HepG2 (cell line): ENCODE results near the gene OPRM1. TPM values are rescaled to one million over a fixed set of nuclear protein-coding genes. Genes with fewer than 3 reads are reported as not detected.

Experiments
- ATAC-seq: fragments of 200-7000 bp; cut with Tn5 transposase; 3 replicates; pipeline ENCODE4 v1.9.1; 2020; ENCODE audit warnings: mild to moderate bottlenecking, moderate library complexity
- BruUV-seq: library from RNA; stranded (reverse); fragments of 400-500 nt; replicated peaks from 2 replicates; lab custom pipeline; 2021; lab: Mats Ljungman, UMichigan
- CTCF ChIA-PET: fragments of 300-600 bp; formaldehyde crosslinking; extraction: SDS; loops from one replicate; lab custom pipeline; 2021; ENCODE audit warnings: low total read pairs, inconsistent platforms, low intra/inter-chr PET ratio; lab: Yijun Ruan, JAX
- POLR2A ChIA-PET: fragments of 350-600 bp; sonication (Branson Sonifier 250); formaldehyde crosslinking; loops from one replicate; lab custom pipeline; 2020; ENCODE audit warnings: antibody characterized with exemption, inconsistent platforms; lab: Yijun Ruan, JAX
- DNase-seq: peaks from one replicate; pipeline ENCODE4 v3.0.0-alpha.2; 2015; ENCODE audit warnings: low spot score
- FAIRE-seq: peaks from 3 replicates; lab custom pipeline; 2011; peaks lifted over from hg19 to GRCh38; lab: Jason Lieb, UNC
- H2AFZ ChIP-seq: one replicate; pipeline ENCODE4 v1.6.1; 2011; ENCODE audit warnings: low read length, inconsistent platforms
- H3K27ac ChIP-seq: fragments of 300-600 bp; 3 replicates; pipeline ENCODE4 v1.8.0; 2011; ENCODE audit warnings: mixed run types, mild to moderate bottlenecking, mixed read lengths, low read length, inconsistent platforms; ENCODE audit not compliant: insufficient read depth; ENCODE audit errors: extremely low read length
- H3K27me3 ChIP-seq, 2 experiments: fragments of 200-600 bp in 1 of 2; 2 replicates in 1 of 2; 3 replicates in 1 of 2; pipeline versions ENCODE4 v1.6.0 to v1.8.0; 2011; ENCODE audit warnings: low read length in 2 of 2, mild to moderate bottlenecking in 2 of 2, moderate library complexity in 2 of 2, inconsistent platforms in 1 of 2; ENCODE audit not compliant: insufficient read depth in 2 of 2, control insufficient read depth in 1 of 2
- H3K36me3 ChIP-seq, 2 experiments: fragments of 200-600 bp in 1 of 2; replicated peaks in 1 of 2; 2 replicates in 1 of 2; 3 replicates in 1 of 2; pipeline versions ENCODE4 v1.5.1 to v1.8.0; 2011; ENCODE audit warnings: low read length in 2 of 2, inconsistent platforms in 1 of 2; ENCODE audit not compliant: insufficient read depth in 2 of 2, control insufficient read depth in 1 of 2
- H3K4me1 ChIP-seq: 2 replicates; pipeline ENCODE4 v1.5.1; 2012; ENCODE audit warnings: low read length, inconsistent platforms; ENCODE audit not compliant: insufficient read depth
- H3K4me2 ChIP-seq: 2 replicates; pipeline ENCODE4 v1.6.0; 2011; ENCODE audit warnings: low read depth, low read length, inconsistent platforms
- H3K4me3 ChIP-seq, 3 experiments: fragments of 200-600 bp in 1 of 3; sonication (generic), shearing (Covaris generic) in 1 of 3; replicated peaks in 1 of 3; 2 replicates each; pipeline ENCODE4 v1.5.1; 2011 to 2016; ENCODE audit warnings: low read length in 3 of 3, inconsistent platforms in 2 of 3, low read depth in 2 of 3, mild to moderate bottlenecking in 2 of 3, control low read depth in 1 of 3, mixed read lengths in 1 of 3; ENCODE audit not compliant: insufficient read depth in 1 of 3
- H3K79me2 ChIP-seq: one replicate; pipeline ENCODE4 v1.6.1; 2011; ENCODE audit warnings: low read length, inconsistent platforms; ENCODE audit not compliant: insufficient read depth
- H3K9ac ChIP-seq: 2 replicates; pipeline ENCODE4 v1.6.0; 2011; ENCODE audit warnings: mild to moderate bottlenecking, low read depth, low read length, inconsistent platforms; ENCODE audit not compliant: insufficient read depth
- H3K9me3 ChIP-seq: 2 replicates; pipeline ENCODE4 v1.5.1; 2012; ENCODE audit warnings: mild to moderate bottlenecking, low read length
- H4K20me1 ChIP-seq: 2 replicates; pipeline ENCODE4 v1.6.0; 2011; ENCODE audit warnings: inconsistent platforms, mild to moderate bottlenecking, low read length, moderate library complexity; ENCODE audit not compliant: insufficient read depth
- ARNTL ChIP-seq: sonication (generic); formaldehyde crosslinking; IDR thresholded peaks from 2 replicates; pipeline ENCODE4 v1.4.0; 2020; ENCODE audit warnings: mild to moderate bottlenecking, missing genetic modification reagents
- HOXA7 ChIP-seq: sonication (generic); formaldehyde crosslinking; IDR thresholded peaks from 2 replicates; pipeline ENCODE4 v1.8.1; 2022; ENCODE audit warnings: mild to moderate bottlenecking, missing genetic modification reagents, moderate library complexity
- KDM5A ChIP-seq: fragments of 200-600 bp; sonication (generic); IDR thresholded peaks from 2 replicates; pipeline ENCODE4 v1.7.0; 2018; ENCODE audit warnings: antibody characterized with exemption, mild to moderate bottlenecking, low read length, borderline replicate concordance
- LBX2 ChIP-seq: sonication (generic); formaldehyde crosslinking; IDR thresholded peaks from 2 replicates; pipeline ENCODE4 v1.5.0; 2020; ENCODE audit warnings: missing genetic modification reagents, mild to moderate bottlenecking, borderline replicate concordance
- NFIC ChIP-seq: IDR thresholded peaks from 2 replicates; pipeline ENCODE4 v1.6.1; 2012; ENCODE audit warnings: mild to moderate bottlenecking, low read length, inconsistent platforms
- PAX8 ChIP-seq: sonication (generic); formaldehyde crosslinking; IDR thresholded peaks from 2 replicates; pipeline ENCODE4 v1.8.0; 2022; ENCODE audit warnings: mild to moderate bottlenecking, missing genetic modification reagents, borderline replicate concordance
- PHF8 ChIP-seq: sonication (generic); formaldehyde crosslinking; IDR thresholded peaks from 2 replicates; pipeline ENCODE4 v1.5.0; 2020; ENCODE audit warnings: missing genetic modification reagents
- SKI ChIP-seq: fragments of 450-650 bp; IDR thresholded peaks from one replicate; pipeline ENCODE4 v1.6.1; 2018; ENCODE audit warnings: mild to moderate bottlenecking; ENCODE audit not compliant: partially characterized antibody
- SMC3 ChIP-seq: IDR thresholded peaks from 2 replicates; pipeline ENCODE4 v1.6.1; 2011; ENCODE audit warnings: low read length, improper control_type of control experiment
- SRSF1 ChIP-seq: fragments of 200-400 bp; formaldehyde crosslinking; optimal IDR thresholded peaks from 2 replicates; pipeline ENCODE3; 2017; ENCODE audit warnings: mild to moderate bottlenecking, low read depth, low read length, moderate library complexity
- THAP9 ChIP-seq: sonication (generic); formaldehyde crosslinking; IDR thresholded peaks from 2 replicates; pipeline ENCODE4; 2020; ENCODE audit warnings: missing genetic modification reagents, mild to moderate bottlenecking, borderline replicate concordance
- ZNF124 ChIP-seq: sonication (generic); formaldehyde crosslinking; IDR thresholded peaks from 2 replicates; pipeline ENCODE4 v1.4.0; 2020; ENCODE audit warnings: missing genetic modification reagents
- ZNF232 ChIP-seq: sonication (generic); formaldehyde crosslinking; IDR thresholded peaks from 2 replicates; pipeline ENCODE4 v1.4.0; 2020; ENCODE audit warnings: missing genetic modification reagents, borderline replicate concordance
- ZNF513 ChIP-seq: sonication (generic); formaldehyde crosslinking; conservative IDR thresholded peaks from 2 replicates; pipeline ENCODE4 v1.5.0; 2020; ENCODE audit warnings: missing genetic modification reagents
- ZNF629 ChIP-seq: sonication (generic); formaldehyde crosslinking; conservative IDR thresholded peaks from 2 replicates; pipeline ENCODE4 v1.5.0; 2020; ENCODE audit warnings: missing genetic modification reagents
- ZNF740 ChIP-seq: sonication (generic); formaldehyde crosslinking; IDR thresholded peaks from 2 replicates; pipeline ENCODE4 v1.4.0; 2020; ENCODE audit warnings: missing genetic modification reagents
- WGBS: methylation state at CpG from one replicate; pipeline ENCODE4 v1.1.6; 2017; ENCODE audit warnings: low lambda C conversion rate; 5-methylcytosine and 5-hydroxymethylcytosine counted together
- in situ Hi-C: cut with HindIII; loops from 2 replicates; pipeline ENCODE4 v1.10.0; 2017; ENCODE audit warnings: low pct_unique_long_range_greater_than_20kb; ENCODE audit not compliant: extremely low pct_ligation_motif_present
- intact Hi-C: fragments of 100-400 bp; cut with micrococcal nuclease; formaldehyde crosslinking; loops from one replicate; pipeline ENCODE4 v1.10.0; 2022; ENCODE audit not compliant: unreplicated experiment
- polyA plus RNA-seq, 8 experiments: library from polyadenylated mRNA; depleted of rRNA in 3 of 8; stranded (reverse) in 7 of 8; unstranded in 1 of 8; fragments of >200 nt; fragmentation: Illumina TruSeq in 4 of 8; extraction: Trizol in 4 of 8; gene quantifications; 2 replicates each; pipeline versions ENCODE4 v1.2.1 to v1.2.3, GENCODE V29; 2011 to 2016; ENCODE audit warnings: low read depth in 4 of 8, missing spikeins in 1 of 8, mixed read lengths in 1 of 8; ENCODE audit not compliant: insufficient read depth in 1 of 8
- total RNA-seq, 5 experiments: library from RNA; depleted of rRNA; stranded (reverse); fragments of >200 nt; fragmentation: Illumina TruSeq; extraction: Trizol; gene quantifications; 2 replicates each; pipeline ENCODE4 v1.2.3, GENCODE V29; 2016; ENCODE audit warnings: low read depth in 1 of 5

Gene OPRM1
- total and polyA plus RNA-seq, 2 of the 13 experiments (the other 11 are each of a cell fraction or from before 2014, with no cell fraction given), result not detected

- ATAC-seq (no peak), FAIRE-seq (no peak), DNase-seq (no peak)
- ChIA-PET POLR2A (no interaction called here), CTCF (no interaction called here)
- no peaks in the 10 kb centered on the region for H4K20me1 ChIP-seq
- intact Hi-C loops (no loop called here), in situ Hi-C loops (no loop called here)
- no peak overlapping the region for H2AFZ ChIP-seq
- TF ChIP-seq ZNF740 (no peak), KDM5A (no peak), ZNF232 (CRISPR knock-in tag) (no peak), LBX2 (CRISPR knock-in tag) (no peak), THAP9 (CRISPR knock-in tag) (no peak), PAX8 (CRISPR knock-in tag) (no peak), ZNF513 (no peak), HOXA7 (CRISPR knock-in tag) (no peak), PHF8 (CRISPR knock-in tag) (no peak), NFIC (no peak), SRSF1 (no peak), ZNF629 (CRISPR knock-in tag) (no peak), SKI (no peak), ARNTL (CRISPR knock-in tag) (no peak), SMC3 (no peak), ZNF124 (CRISPR knock-in tag) (no peak)
- peaks cover 0 to 40% of the 10 kb centered on the region in 2 experiments; a peak in 2 of 5 replicates for H3K27me3 ChIP-seq
- no peak overlapping the region for H3K27ac ChIP-seq
- no peak overlapping the region for H3K4me2 ChIP-seq
- no peaks in the 10 kb centered on the region for H3K36me3 ChIP-seq
- H3K4me1 ChIP-seq, result no peaks in the 10 kb centered on the region
- no TSS peak for BruUV-seq
- no peaks in the 10 kb centered on the region for H3K79me2 ChIP-seq
- H3K4me3 ChIP-seq, result no peak overlapping the region
- 50% methylated on average over 7 of the region's 7 CpGs for WGBS
- no peaks in the 10 kb centered on the region for H3K9me3 ChIP-seq
- H3K9ac ChIP-seq, result no peak overlapping the region
Observed at GRCh38 chr6:154246723-154247118, 207.7 kb downstream of the OPRM1 start.
